GM19043 (cell line): ENCODE results near the gene ZFAND5.

Experiments used
- ATAC-seq: cut with Tn5 transposase; IDR thresholded peaks from one replicate; pipeline ENCODE4 v1.9.1; 2021; ENCODE audit warnings: low read depth; ENCODE audit not compliant: unreplicated experiment

The ZFAND5 gene

GRCh38 chr9:72332351-72332750 lies 32.7 kb downstream of the ZFAND5 start:
- ATAC-seq, result no peak

GRCh38 chr9:72327631-72328030 lies 37.4 kb downstream of the ZFAND5 start:
- ATAC-seq, result no peak

- no peak for ATAC-seq
Observed at GRCh38 chr9:72326641-72327040, 38.4 kb downstream of the ZFAND5 start.

GRCh38 chr9:72324974-72325373 lies 40.0 kb downstream of the ZFAND5 start:
- no peak for ATAC-seq

GRCh38 chr9:72322678-72323077 lies 42.3 kb downstream of the ZFAND5 start:
- no peak for ATAC-seq

- ATAC-seq, result no peak
Observed at GRCh38 chr9:72322259-72322658, 42.7 kb downstream of the ZFAND5 start.

- no peak for ATAC-seq
Observed at GRCh38 chr9:72315510-72316311, 49.3 kb downstream of the ZFAND5 start.

- no peak for ATAC-seq
Observed at GRCh38 chr9:72315089-72315509, 49.9 kb downstream of the ZFAND5 start.

GRCh38 chr9:72313507-72313906 lies 51.5 kb downstream of the ZFAND5 start:
- ATAC-seq, result no peak

- ATAC-seq, result peak; percentile 47
Observed at GRCh38 chr9:72312386-72312987, 52.5 kb downstream of the ZFAND5 start.

GRCh38 chr9:72309364-72310133 lies 55.5 kb downstream of the ZFAND5 start:
- ATAC-seq, result no peak

GRCh38 chr9:72306761-72307160 lies 58.2 kb downstream of the ZFAND5 start:
- no peak for ATAC-seq

- ATAC-seq, result no peak
Observed at GRCh38 chr9:72305707-72306106, 59.3 kb downstream of the ZFAND5 start.

- peak; percentile 63 for ATAC-seq
Observed at GRCh38 chr9:72305102-72305546, 59.9 kb downstream of the ZFAND5 start.

- no peak for ATAC-seq
Observed at GRCh38 chr9:72304538-72304937, 60.5 kb downstream of the ZFAND5 start.
